Brain microvascular endothelial cell (primary cell): Measurements from ENCODE around the gene ZNF324.
"Not testable (repeated sequence)": the region's sequence is repeated elsewhere in the genome, so short reads cannot be mapped to it uniquely, and the experiment has no call there.

ENCODE experiments used
- DNase-seq: peaks from one replicate; pipeline ENCODE4 v3.0.0-alpha.2; 2020
- H3K27ac ChIP-seq: fragments of 250-450 bp; sonication (Bioruptor Pico); 2 replicates; pipeline ENCODE4 v1.5.1; 2020; ENCODE audit warnings: mild to moderate bottlenecking, moderate library complexity
- H3K27me3 ChIP-seq: fragments of 250-450 bp; sonication (Bioruptor Pico); replicated peaks from 2 replicates; pipeline ENCODE4 v1.5.1; 2020; ENCODE audit warnings: mild to moderate bottlenecking
- H3K36me3 ChIP-seq: fragments of 250-450 bp; sonication (Bioruptor Pico); replicated peaks from 2 replicates; pipeline ENCODE4 v1.5.1; 2020; ENCODE audit warnings: mild to moderate bottlenecking
- H3K4me3 ChIP-seq: 2 replicates; pipeline ENCODE4 v1.5.1; 2011; ENCODE audit warnings: low read depth, mild to moderate bottlenecking, control low read depth, low read length, moderate library complexity
- CTCF ChIP-seq: IDR thresholded peaks from 2 replicates; pipeline ENCODE4 v1.5.1; 2011; ENCODE audit warnings: low read depth, mild to moderate bottlenecking, moderate library complexity, low read length, control low read depth, inconsistent platforms; ENCODE audit errors: missing control alignments
- in situ Hi-C: cut with HindIII; loops from 2 replicates; pipeline ENCODE4 v1.10.0; 2017; ENCODE audit warnings: low sequenced_read_pairs, low pct_ligation_motif_present

The ZNF324 gene

GRCh38 chr19:58484349-58484748, 17.5 kb downstream of the ZNF324 start:
- H3K4me3 ChIP-seq, H3K36me3 ChIP-seq, DNase-seq, in situ Hi-C loops, H3K27me3 ChIP-seq, H3K27ac ChIP-seq: not testable (repeated sequence)
- peak; percentile 27 for TF ChIP-seq CTCF

- TF ChIP-seq CTCF: no peak
- Histone ChIP-seq H3K27me3 (no peaks in the 10 kb centered on the region), H3K4me3 (no peak overlapping the region), H3K36me3 (no peaks in the 10 kb centered on the region), H3K27ac (no peak overlapping the region)
- no peak for DNase-seq
- in situ Hi-C loops: no loop called here
Measured at GRCh38 chr19:58491393-58491792, 24.5 kb downstream of the ZNF324 start.

- no peak for DNase-seq
- TF ChIP-seq CTCF: no peak
- H3K27me3 ChIP-seq: no peaks in the 10 kb centered on the region
- no peaks in the 10 kb centered on the region for H3K36me3 ChIP-seq
- in situ Hi-C loops: no loop called here
- H3K27ac ChIP-seq: no peak overlapping the region
- no peak overlapping the region for H3K4me3 ChIP-seq
Measured at GRCh38 chr19:58492265-58492664, 25.4 kb downstream of the ZNF324 start.

- H3K4me3 ChIP-seq: no peak overlapping the region
Measured at GRCh38 chr19:58497634-58498170, 30.8 kb downstream of the ZNF324 start.

GRCh38 chr19:58498316-58499020, 31.6 kb downstream of the ZNF324 start:
- in situ Hi-C loops: no loop called here
- no peaks in the 10 kb centered on the region for H3K27me3 ChIP-seq
- H3K27ac ChIP-seq: no peak overlapping the region
- TF ChIP-seq CTCF: no peak
- H3K36me3 ChIP-seq: no peaks in the 10 kb centered on the region
- DNase-seq: no peak
- peak overlapping the region; percentile 53 for H3K4me3 ChIP-seq

More at GRCh38 chr19:58497634-58498170, 30.8 kb downstream of the ZNF324 start:
- Histone ChIP-seq H3K36me3 (no peaks in the 10 kb centered on the region), H3K27me3 (no peaks in the 10 kb centered on the region), H3K27ac (no peak overlapping the region)
- in situ Hi-C loops: no loop called here
- TF ChIP-seq CTCF: no peak
- DNase-seq: no peak
